ENCODE results near the gene ABCC3. TPM values are rescaled to one million over a fixed set of nuclear protein-coding genes. Genes with fewer than 3 reads are reported as not detected.

Gene ABCC3
- total RNA-seq, 3 donors from 2014 or later, result 166 to 453 (median 211) TPM

GRCh38 chr17:50691550-50692447 is 57.1 kb downstream of the ABCC3 start:
- DNase-seq, result peak in 1 of 3 donors; percentile 81
- intact Hi-C loops (cut with DNase I, micrococcal nuclease), result loop anchor here in 1 of 2 donors (5.0 kb wide), 2 partner anchors 59 to 149 kb away; partner anchors contain the start of gene ABCC3
- H3K9me3 ChIP-seq, result no peaks in the 10 kb centered on the region
- peaks cover 7% of the 10 kb centered on the region for H3K36me3 ChIP-seq (ENCODE audit: low read depth)
- H3K4me1 ChIP-seq (ENCODE audit: low read depth), result peaks cover 64% of the 10 kb centered on the region
- peak; percentile 46 for ATAC-seq
- no peak for TF ChIP-seq CTCF (IDR thresholded peaks at IDR 0.05)
- H3K4me3 ChIP-seq, result no peak overlapping the region

GRCh38 chr17:50692448-50693035 is 57.9 kb downstream of the ABCC3 start:
- ATAC-seq (peak; percentile 4), DNase-seq (no peak)
- intact Hi-C loops (cut with DNase I, micrococcal nuclease), result loop anchor here in 1 of 2 donors (5.0 kb wide), 2 partner anchors 60 to 150 kb away; partner anchors contain the start of gene ABCC3
- Histone ChIP-seq H3K9me3 (no peaks in the 10 kb centered on the region), H3K4me3 (no peak overlapping the region), H3K36me3 (ENCODE audit: low read depth) (peaks cover 7% of the 10 kb centered on the region), H3K4me1 (ENCODE audit: low read depth) (peaks cover 60% of the 10 kb centered on the region)
- TF ChIP-seq CTCF (IDR thresholded peaks at IDR 0.05), result no peak

GRCh38 chr17:50693036-50693682 is 58.5 kb downstream of the ABCC3 start:
- Histone ChIP-seq H3K4me1 (ENCODE audit: low read depth) (peaks cover 56% of the 10 kb centered on the region), H3K36me3 (ENCODE audit: low read depth) (peaks cover 7% of the 10 kb centered on the region), H3K9me3 (no peaks in the 10 kb centered on the region), H3K4me3 (no peak overlapping the region)
- intact Hi-C loops (cut with DNase I, micrococcal nuclease), result loop anchor here in 1 of 2 donors (5.0 kb wide), 2 partner anchors 61 to 151 kb away; partner anchors contain the start of gene ABCC3
- TF ChIP-seq CTCF (IDR thresholded peaks at IDR 0.05), result no peak
- DNase-seq (no peak), ATAC-seq (peak; percentile 57)

- no peak for TF ChIP-seq CTCF (IDR thresholded peaks at IDR 0.05)
- H3K9me3 ChIP-seq, result no peaks in the 10 kb centered on the region
- peaks cover 15% of the 10 kb centered on the region for H3K36me3 ChIP-seq (ENCODE audit: low read depth)
- intact Hi-C loops (cut with DNase I, micrococcal nuclease), result no loop called here
- ATAC-seq (no peak), DNase-seq (no peak)
- peaks cover 36% of the 10 kb centered on the region for H3K4me1 ChIP-seq (ENCODE audit: low read depth)
- no peak overlapping the region for H3K4me3 ChIP-seq
Observed at GRCh38 chr17:50696365-50696879, 61.7 kb downstream of the ABCC3 start.

- no peak for ATAC-seq
- no peak for TF ChIP-seq CTCF (IDR thresholded peaks at IDR 0.05)
- no peak for DNase-seq
- intact Hi-C loops (cut with DNase I, micrococcal nuclease), result no loop called here
- Histone ChIP-seq H3K4me3 (no peak overlapping the region), H3K36me3 (ENCODE audit: low read depth) (peaks cover 15% of the 10 kb centered on the region), H3K9me3 (no peaks in the 10 kb centered on the region), H3K4me1 (ENCODE audit: low read depth) (peaks cover 29% of the 10 kb centered on the region)
Observed at GRCh38 chr17:50697062-50697461, 62.4 kb downstream of the ABCC3 start.

Data from mucosa of descending colon (tissue), 3 donors.